Neural progenitor cell (in vitro differentiated cells): ENCODE measurements around the gene GNG7. TPM values are rescaled to one million over a fixed set of nuclear protein-coding genes. Genes with fewer than 3 reads are reported as not detected.

ENCODE experiments used
- DNase-seq: peaks from one replicate; pipeline ENCODE4 v3.0.0-alpha.2; 2016; ENCODE audit warnings: low spot score
- H2AFZ ChIP-seq: fragments of 200-600 bp; sonication (generic); replicated peaks from 2 replicates; pipeline ENCODE4 v1.6.1; 2016; ENCODE audit warnings: antibody characterized with exemption
- H3F3A ChIP-seq: fragments of 200-600 bp; sonication (generic); 2 replicates; pipeline ENCODE4 v1.6.1; 2016; ENCODE audit warnings: antibody characterized with exemption, low read depth
- H3K27ac ChIP-seq: fragments of 200-600 bp; sonication (generic); 2 replicates; pipeline ENCODE4 v1.5.1; 2016; ENCODE audit warnings: mild to moderate bottlenecking
- H3K27me3 ChIP-seq: fragments of 200-600 bp; sonication (generic); 2 replicates; pipeline ENCODE4 v1.6.1; 2016; ENCODE audit warnings: mild to moderate bottlenecking, moderate library complexity
- H3K36me3 ChIP-seq: fragments of 200-600 bp; sonication (generic); 2 replicates; pipeline ENCODE4 v1.5.1; 2016
- H3K4me1 ChIP-seq: fragments of 200-600 bp; sonication (generic); 2 replicates; pipeline ENCODE4 v1.6.1; 2016; ENCODE audit warnings: mixed run types
- H3K4me2 ChIP-seq: fragments of 200-600 bp; sonication (generic); 2 replicates; pipeline ENCODE4 v1.6.1; 2016
- H3K4me3 ChIP-seq: fragments of 200-600 bp; sonication (generic); 2 replicates; pipeline ENCODE4 v1.5.1; 2016
- H3K79me2 ChIP-seq: fragments of 200-600 bp; sonication (generic); 2 replicates; pipeline ENCODE4 v1.6.1; 2016; ENCODE audit warnings: low read depth
- H3K9ac ChIP-seq: fragments of 200-600 bp; sonication (generic); 2 replicates; pipeline ENCODE4 v1.6.1; 2016
- H3K9me3 ChIP-seq: fragments of 200-600 bp; sonication (generic); 2 replicates; pipeline ENCODE4 v1.5.1; 2016; ENCODE audit warnings: low read depth
- H4K20me1 ChIP-seq: fragments of 200-600 bp; sonication (generic); 2 replicates; pipeline ENCODE4 v1.6.1; 2016; ENCODE audit warnings: low read depth
- H3K27ac Mint-ChIP-seq: 3 replicates; pipeline ENCODE4 v1.8.0; 2021; ENCODE audit warnings: mixed read lengths
- H3K27me3 Mint-ChIP-seq: 2 replicates; pipeline ENCODE4 v1.8.0; 2022; ENCODE audit warnings: low read depth, mild to moderate bottlenecking, inconsistent platforms, moderate library complexity, mixed read lengths; ENCODE audit not compliant: insufficient read depth
- H3K36me3 Mint-ChIP-seq: 3 replicates; pipeline ENCODE4 v1.8.0; 2021; ENCODE audit warnings: mixed read lengths
- H3K4me1 Mint-ChIP-seq: 3 replicates; pipeline ENCODE4 v1.8.0; 2021; ENCODE audit warnings: mixed read lengths
- H3K4me3 Mint-ChIP-seq: 3 replicates; pipeline ENCODE4 v1.8.0; 2021; ENCODE audit warnings: mild to moderate bottlenecking, moderate library complexity, mixed read lengths
- H3K9me3 Mint-ChIP-seq: 3 replicates; pipeline ENCODE4 v1.8.0; 2020; ENCODE audit warnings: mixed read lengths
- CTCF ChIP-seq: fragments of 200-600 bp; sonication (generic); IDR thresholded peaks from 2 replicates; pipeline ENCODE4 v1.5.1; 2017; ENCODE audit warnings: antibody characterized with exemption, mild to moderate bottlenecking
- EZH2 ChIP-seq: fragments of 200-600 bp; sonication (generic); IDR thresholded peaks from 2 replicates; pipeline ENCODE4 v1.6.1; 2017; ENCODE audit warnings: antibody characterized with exemption, mild to moderate bottlenecking, moderate library complexity
- EZH2phosphoT487 ChIP-seq: fragments of 200-600 bp; sonication (generic); IDR thresholded peaks from 2 replicates; pipeline ENCODE4 v1.6.1; 2017; ENCODE audit warnings: antibody characterized with exemption
- total RNA-seq: library from RNA; depleted of rRNA; stranded (reverse); fragments of >200 nt; gene quantifications from 2 replicates; pipeline ENCODE4 v1.2.3, GENCODE V29; 2015; ENCODE audit warnings: low replicate concordance

Gene GNG7
- total RNA-seq, 1 donor from 2014 or later: 7.0 TPM

DNA sequence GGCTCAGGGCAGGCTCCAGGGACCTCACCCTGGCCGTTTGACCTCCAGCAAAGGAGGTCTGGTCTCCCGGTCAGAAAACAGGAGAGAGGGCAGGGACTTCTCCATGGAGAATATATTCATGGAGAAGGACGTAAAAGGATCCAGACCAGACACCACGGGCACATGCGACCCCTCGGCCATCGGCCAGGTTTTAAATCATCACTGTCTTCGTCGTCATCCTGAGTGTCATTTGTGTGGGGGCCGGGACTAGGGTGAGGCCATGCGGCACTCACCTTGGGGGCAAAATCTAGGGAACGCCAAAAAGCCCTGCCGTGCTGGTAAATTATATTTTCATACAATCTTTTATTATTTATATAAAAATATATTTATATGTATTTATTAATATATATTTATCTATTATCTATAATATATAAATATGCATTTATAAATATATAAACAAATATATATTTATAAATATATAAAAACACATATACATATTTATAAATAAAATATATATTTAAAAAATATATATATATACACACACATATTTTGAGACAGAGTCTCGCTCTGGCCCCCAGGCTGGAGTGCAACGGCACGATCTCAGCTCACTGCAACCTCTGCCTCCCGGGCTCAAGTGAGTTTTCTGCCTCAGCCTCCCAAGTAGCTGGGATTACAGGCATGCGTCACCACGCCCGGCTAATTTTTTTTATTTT, 151.2 kb downstream of the GNG7 start:
- TF ChIP-seq EZH2phosphoT487: no peak
- no peak for TF ChIP-seq EZH2
- no peak for TF ChIP-seq CTCF
- no peak overlapping the region for H3K27ac ChIP-seq
- H3K4me3 Mint-ChIP-seq: peak overlapping the region; percentile 30
- no peaks in the 10 kb centered on the region for H3K27me3 ChIP-seq
- no peaks in the 10 kb centered on the region for H4K20me1 ChIP-seq
- no peak overlapping the region for H3K9ac ChIP-seq
- H3K9me3 ChIP-seq: no peaks in the 10 kb centered on the region
- peaks cover 20% of the 10 kb centered on the region for H3F3A ChIP-seq
- peak overlapping the region; percentile 67 for H3K27ac Mint-ChIP-seq
- no peak overlapping the region for H3K4me2 ChIP-seq
- DNase-seq: no peak
- no peak overlapping the region for H3K4me3 ChIP-seq
- H3K79me2 ChIP-seq: no peaks in the 10 kb centered on the region
- no peak overlapping the region for H2AFZ ChIP-seq
- no peaks in the 10 kb centered on the region for H3K36me3 ChIP-seq
- no peaks in the 10 kb centered on the region for H3K27me3 Mint-ChIP-seq
- peaks cover 9% of the 10 kb centered on the region for H3K4me1 ChIP-seq
- peaks cover 31% of the 10 kb centered on the region for H3K4me1 Mint-ChIP-seq
- H3K36me3 Mint-ChIP-seq: no peaks in the 10 kb centered on the region
- peaks cover 2% of the 10 kb centered on the region for H3K9me3 Mint-ChIP-seq

GRCh38 chr19:2550431-2551171, 151.9 kb downstream of the GNG7 start:
- H3K27me3 Mint-ChIP-seq: peaks cover 2% of the 10 kb centered on the region
- H3K36me3 Mint-ChIP-seq: no peaks in the 10 kb centered on the region
- H3K4me1 Mint-ChIP-seq: peaks cover 36% of the 10 kb centered on the region
- no peak for DNase-seq
- Histone ChIP-seq H3K4me3 (no peak overlapping the region), H3K9ac (no peak overlapping the region), H3K27me3 (no peaks in the 10 kb centered on the region), H2AFZ (no peak overlapping the region), H3K4me1 (peaks cover 16% of the 10 kb centered on the region), H3K79me2 (no peaks in the 10 kb centered on the region), H3K36me3 (no peaks in the 10 kb centered on the region), H3K27ac (no peak overlapping the region), H3F3A (peaks cover 20% of the 10 kb centered on the region), H4K20me1 (no peaks in the 10 kb centered on the region), H3K9me3 (no peaks in the 10 kb centered on the region), H3K4me2 (no peak overlapping the region)
- no peak for TF ChIP-seq CTCF
- TF ChIP-seq EZH2phosphoT487: no peak
- TF ChIP-seq EZH2: no peak
- H3K27ac Mint-ChIP-seq: no peak overlapping the region
- H3K9me3 Mint-ChIP-seq: peaks cover 2% of the 10 kb centered on the region
- no peak overlapping the region for H3K4me3 Mint-ChIP-seq

DNA sequence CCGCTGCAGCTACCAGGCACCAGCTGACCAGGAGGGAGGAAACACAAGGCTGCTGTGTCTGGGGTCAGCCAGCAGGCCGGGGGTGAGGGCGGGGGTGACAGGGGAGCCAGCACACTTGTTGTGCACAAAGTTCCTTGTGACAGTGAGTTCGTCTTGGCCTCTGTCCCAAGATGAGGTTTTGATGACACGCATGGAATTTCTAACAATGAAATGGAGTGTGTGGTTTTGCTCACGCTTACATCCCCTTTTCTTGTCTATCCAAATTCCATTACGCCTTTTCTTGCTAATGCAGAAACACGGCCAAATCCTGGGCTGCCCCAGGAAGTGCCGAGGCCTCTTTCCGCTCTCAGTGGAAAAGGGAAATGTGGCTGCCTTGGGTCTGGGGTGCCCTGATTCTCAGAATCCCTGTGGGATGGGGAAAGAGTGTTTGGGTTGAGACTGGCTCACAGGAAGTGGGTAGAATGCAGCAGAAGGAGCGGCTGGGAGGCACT, 152.7 kb downstream of the GNG7 start:
- H3K27me3 ChIP-seq: peaks cover 6% of the 10 kb centered on the region
- H3K9me3 ChIP-seq: no peaks in the 10 kb centered on the region
- no peaks in the 10 kb centered on the region for H3K36me3 Mint-ChIP-seq
- DNase-seq: no peak
- H3K79me2 ChIP-seq: no peaks in the 10 kb centered on the region
- H3K9me3 Mint-ChIP-seq: peaks cover 2% of the 10 kb centered on the region
- H3K4me2 ChIP-seq: no peak overlapping the region
- H3K9ac ChIP-seq: no peak overlapping the region
- H3K27me3 Mint-ChIP-seq: peaks cover 2% of the 10 kb centered on the region
- H3K36me3 ChIP-seq: no peaks in the 10 kb centered on the region
- H3K4me1 ChIP-seq: peaks cover 16% of the 10 kb centered on the region
- H2AFZ ChIP-seq: no peak overlapping the region
- H4K20me1 ChIP-seq: no peaks in the 10 kb centered on the region
- no peak for TF ChIP-seq CTCF
- no peak for TF ChIP-seq EZH2
- TF ChIP-seq EZH2phosphoT487: no peak
- H3K27ac ChIP-seq: no peak overlapping the region
- no peak overlapping the region for H3K4me3 Mint-ChIP-seq
- peak overlapping the region; percentile 90 for H3K27ac Mint-ChIP-seq
- no peak overlapping the region for H3K4me3 ChIP-seq
- peaks cover 31% of the 10 kb centered on the region for H3K4me1 Mint-ChIP-seq
- peaks cover 20% of the 10 kb centered on the region for H3F3A ChIP-seq
